Psoas muscle (tissue), 8 donors: ENCODE measurements around the gene OR10A6. TPM values are rescaled to one million over a fixed set of nuclear protein-coding genes. Genes with fewer than 3 reads are reported as not detected.

Experiments used
- ATAC-seq, 4 donors: fragments of 200-7000 bp; cut with Tn5 transposase; one replicate each; pipeline ENCODE4 v1.9.1; 2020; ENCODE audit warnings: moderate library complexity in 3 of 4, mild to moderate bottlenecking in 2 of 4
- DNase-seq, 2 donors: peaks; one replicate each; pipeline ENCODE4 v3.0.0-alpha.2; 2020
- H3K27ac ChIP-seq: fragments of 200-600 bp; one replicate; pipeline ENCODE4 v1.8.0; 2022
- H3K27me3 ChIP-seq, 3 donors: fragments of 200-600 bp in 1 of 3; one replicate each; pipeline versions ENCODE4 v1.6.1 to v1.8.0; 2013 to 2022; ENCODE audit warnings: low read length in 2 of 3, mild to moderate bottlenecking in 2 of 3, moderate library complexity in 1 of 3; ENCODE audit not compliant: insufficient read depth in 3 of 3
- H3K36me3 ChIP-seq, 2 donors: fragments of 200-600 bp in 1 of 2; one replicate each; pipeline versions ENCODE4 v1.6.1 to v1.8.0; 2013 to 2022; ENCODE audit warnings: low read depth in 1 of 2, mild to moderate bottlenecking in 1 of 2, moderate library complexity in 1 of 2; ENCODE audit not compliant: insufficient read depth in 1 of 2
- H3K4me1 ChIP-seq: fragments of 200-600 bp; one replicate; pipeline ENCODE4 v1.8.0; 2022
- H3K4me3 ChIP-seq: fragments of 200-600 bp; one replicate; pipeline ENCODE4 v1.8.0; 2022; ENCODE audit warnings: mild to moderate bottlenecking
- H3K9me3 ChIP-seq: fragments of 200-600 bp; one replicate; pipeline ENCODE4 v1.8.0; 2022
- CTCF ChIP-seq: fragments of 200-600 bp; IDR thresholded peaks from one replicate; pipeline ENCODE4 v1.8.0; 2022; ENCODE audit warnings: antibody characterized with exemption
- WGBS, 3 donors: extraction: QIAGEN DNeasy Blood & Tissue Kit; methylation state at CpG; one replicate each; pipeline versions ENCODE4 v1.1.6 to v1.1.7; 2013; 5-methylcytosine and 5-hydroxymethylcytosine counted together
- intact Hi-C, 2 donors: fragments of 100-400 bp; cut with DNase I; formaldehyde crosslinking; loops; one replicate each; pipeline versions ENCODE4 v1.11.0 to v1.14.2; 2022
- polyA plus RNA-seq, 3 donors: library from polyadenylated mRNA; stranded (reverse); fragments of 200-250 nt; gene quantifications; one replicate each; pipeline ENCODE4 v1.2.3, GENCODE V29; 2013
- total RNA-seq, 4 donors: library from RNA; stranded (reverse); fragmentation: NEBNext Ultra II Directional in 2 of 4; extraction: Animal tissue kit (Norgen Biotek cat#: 25700) in 2 of 4; gene quantifications; one replicate each; pipeline versions ENCODE4 v1.2.1 to v1.2.4, GENCODE V29; 2021 to 2023
- donor health status: healthy with polysubstance abuse.
- donor health status: DM: no; HTN: no; CAD: no; lungs with moderate emphysema.
- donor health status: Bipolar disorder and iron deficiency.
- donor health status: healthy.
- donor health status: DM: yes; HTN: yes; CAD: no.
- donor health status: DM: no; HTN: no; CAD: no.
- donor health status: DM: no; HTN: no; CAD: no.
- donor health status: DM: yes; HTN: yes; CAD: no.

The OR10A6 gene
- total and polyA plus RNA-seq, 7 donors = not detected

GRCh38 chr11:7969756-7970646 is 38.9 kb upstream of the OR10A6 start:
- ATAC-seq = no peak
- no peak overlapping the region for H3K4me3 ChIP-seq
- H3K27me3 ChIP-seq = peaks cover 0 to 5% (median 2%) of the 10 kb centered on the region in 3 donors
- DNase-seq = no peak
- H3K9me3 ChIP-seq = no peaks in the 10 kb centered on the region
- 56 to 65% (median 61%) methylated on average over 3 of the region's 3 CpGs for WGBS, 3 donors
- intact Hi-C loops = no loop called here
- H3K4me1 ChIP-seq = no peaks in the 10 kb centered on the region
- H3K27ac ChIP-seq = no peak overlapping the region
- no peaks in the 10 kb centered on the region for H3K36me3 ChIP-seq
- no peak for TF ChIP-seq CTCF

- intact Hi-C loops = no loop called here
- H3K9me3 ChIP-seq = no peaks in the 10 kb centered on the region
- 34 to 44% (median 34%) methylated on average over 2 of the region's 2 CpGs for WGBS, 3 donors
Observed at GRCh38 chr11:7968686-7969085, 37.6 kb upstream of the OR10A6 start.

GRCh38 chr11:7967826-7968225 is 36.8 kb upstream of the OR10A6 start:
- no peaks in the 10 kb centered on the region for H3K9me3 ChIP-seq
- H3K4me1 ChIP-seq = no peaks in the 10 kb centered on the region
- peaks cover 0 to 5% (median 2%) of the 10 kb centered on the region in 3 donors for H3K27me3 ChIP-seq
- TF ChIP-seq CTCF = no peak
- no peak for DNase-seq
- H3K36me3 ChIP-seq = no peaks in the 10 kb centered on the region
- intact Hi-C loops = no loop called here
- no peak overlapping the region for H3K27ac ChIP-seq
- no peak for ATAC-seq
- H3K4me3 ChIP-seq = no peak overlapping the region

More at GRCh38 chr11:7968686-7969085, 37.6 kb upstream of the OR10A6 start:
- no peak for TF ChIP-seq CTCF
- ATAC-seq (no peak), DNase-seq (no peak)
- H3K27me3 ChIP-seq = peaks cover 0 to 5% (median 2%) of the 10 kb centered on the region in 3 donors
- H3K36me3 ChIP-seq = no peaks in the 10 kb centered on the region
- no peaks in the 10 kb centered on the region for H3K4me1 ChIP-seq
- H3K4me3 ChIP-seq = no peak overlapping the region
- no peak overlapping the region for H3K27ac ChIP-seq

GRCh38 chr11:7967097-7967496 is 36.0 kb upstream of the OR10A6 start:
- Histone ChIP-seq H3K36me3 (no peaks in the 10 kb centered on the region), H3K4me1 (no peaks in the 10 kb centered on the region), H3K27me3 (peaks cover 0 to 5% (median 0%) of the 10 kb centered on the region in 3 donors), H3K9me3 (no peaks in the 10 kb centered on the region), H3K4me3 (no peak overlapping the region), H3K27ac (no peak overlapping the region)
- DNase-seq (no peak), ATAC-seq (no peak)
- WGBS, 3 donors = 55 to 73% (median 68%) methylated on average over 1 of the region's 1 CpG
- no peak for TF ChIP-seq CTCF
- intact Hi-C loops = no loop called here
